Dermis microvascular lymphatic vessel endothelial cell (primary cell): ENCODE data around the gene MAPK1IP1L. TPM values are rescaled to one million over a fixed set of nuclear protein-coding genes. Genes with fewer than 3 reads are reported as not detected.

Experiments used
- total RNA-seq: library from RNA; depleted of rRNA; stranded (reverse); fragments of >200 nt; gene quantifications from 2 replicates; pipeline ENCODE4 v1.2.1, GENCODE V29; 2014

MAPK1IP1L gene
- total RNA-seq, 1 donor from 2014 or later: 15.3 TPM

Other genes starting within 250 kb of the MAPK1IP1L start
- 4.6 and 8.5 TPM in 2 replicates for gene GCH1, start 148.8 kb upstream of the MAPK1IP1L start, total RNA-seq
- 5.9 and 9.6 TPM in 2 replicates for gene WDHD1, start 24.5 kb upstream of the MAPK1IP1L start, total RNA-seq
- 12.5 and 14.4 TPM in 2 replicates for gene SOCS4, start 24.4 kb upstream of the MAPK1IP1L start, total RNA-seq
- gene LGALS3, start 77.6 kb downstream of the MAPK1IP1L start, total RNA-seq: 88.0 and 98.5 TPM in 2 replicates
- 8.7 and 33.6 TPM in 2 replicates for gene DLGAP5, start 139.9 kb downstream of the MAPK1IP1L start, total RNA-seq
- gene FBXO34, start 219.8 kb downstream of the MAPK1IP1L start, total RNA-seq: 18.9 and 25.7 TPM in 2 replicates